Measurements from ENCODE around the gene FOLR2.

The FOLR2 gene

GRCh38 chr11:72244361-72245262 lies 28.0 kb downstream of the FOLR2 start:
- no peak for TF ChIP-seq CTCF (IDR thresholded peaks at IDR 0.05; ENCODE audit: low read length, missing control alignments)
- H3K4me3 ChIP-seq (replicated peaks; ENCODE audit: low read depth, low read length): no peak overlapping the region
- DNase-seq (ENCODE audit: low read depth): no peak

GRCh38 chr11:72245263-72245816 lies 28.7 kb downstream of the FOLR2 start:
- DNase-seq (ENCODE audit: low read depth): no peak
- TF ChIP-seq CTCF (IDR thresholded peaks at IDR 0.05; ENCODE audit: low read length, missing control alignments): no peak
- no peak overlapping the region for H3K4me3 ChIP-seq (replicated peaks; ENCODE audit: low read depth, low read length)

GRCh38 chr11:72247584-72247983 lies 31.0 kb downstream of the FOLR2 start:
- no peak overlapping the region for H3K4me3 ChIP-seq (replicated peaks; ENCODE audit: low read depth, low read length)
- TF ChIP-seq CTCF (IDR thresholded peaks at IDR 0.05; ENCODE audit: low read length, missing control alignments): no peak
- no peak for DNase-seq (ENCODE audit: low read depth)

- DNase-seq (ENCODE audit: low read depth): no peak
- H3K4me3 ChIP-seq (replicated peaks; ENCODE audit: low read depth, low read length): no peak overlapping the region
- TF ChIP-seq CTCF (IDR thresholded peaks at IDR 0.05; ENCODE audit: low read length, missing control alignments): no peak
These were observed 33.4 kb downstream of the FOLR2 start for GRCh38 chr11:72249961-72250360.

- no peak for TF ChIP-seq CTCF (IDR thresholded peaks at IDR 0.05; ENCODE audit: low read length, missing control alignments)
- H3K4me3 ChIP-seq (replicated peaks; ENCODE audit: low read depth, low read length): no peak overlapping the region
- no peak for DNase-seq (ENCODE audit: low read depth)
These were observed 34.3 kb downstream of the FOLR2 start for GRCh38 chr11:72250661-72251464.

GRCh38 chr11:72251614-72252013 lies 35.0 kb downstream of the FOLR2 start:
- DNase-seq (ENCODE audit: low read depth): no peak
- H3K4me3 ChIP-seq (replicated peaks; ENCODE audit: low read depth, low read length): no peak overlapping the region
- TF ChIP-seq CTCF (IDR thresholded peaks at IDR 0.05; ENCODE audit: low read length, missing control alignments): no peak
